Thyroid gland (tissue), 4 donors: ENCODE measurements around the gene PHF19.

Experiments
- POLR2A ChIP-seq, 2 donors: fragments of 450-650 bp; IDR thresholded peaks; one replicate each; pipeline ENCODE4 v1.6.1; 2017; ENCODE audit warnings: antibody characterized with exemption in 2 of 2, mild to moderate bottlenecking in 2 of 2, moderate library complexity in 1 of 2
- TF ChIP-seq, protein P1 (sequence below), 6 experiments: fragments of 200-600 bp in 3 of 6; fragments of 450-650 bp in 3 of 6; sonication (generic) in 3 of 6; IDR thresholded peaks; one replicate each; pipeline ENCODE4 v1.5.1; 2016 to 2019; ENCODE audit warnings: antibody characterized with exemption in 6 of 6, mild to moderate bottlenecking in 2 of 6, inconsistent platforms in 1 of 6, moderate library complexity in 1 of 6

DNA sequence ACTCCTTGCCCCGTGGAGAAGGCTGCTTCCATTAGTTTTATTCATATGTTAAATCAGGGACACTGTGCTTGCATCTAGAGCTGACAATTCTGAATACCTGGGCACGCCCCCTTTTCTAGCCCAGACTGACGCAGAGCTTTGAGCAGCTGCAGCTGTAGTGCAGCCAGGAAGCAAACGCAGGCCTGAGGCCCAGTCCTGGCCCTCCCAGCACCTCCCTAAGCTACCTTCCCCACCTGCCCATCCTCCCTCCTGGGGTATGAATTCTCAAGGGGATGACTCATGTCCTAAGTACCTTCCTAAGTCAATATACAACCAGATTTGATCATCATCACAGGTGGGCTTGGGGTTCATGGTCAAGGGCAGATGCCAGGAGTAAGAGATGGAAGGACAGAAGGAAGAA lies 3.5 kb downstream of the PHF19 start:
- TF ChIP-seq POLR2A (IDR thresholded peaks at IDR 0.05), result no peak
- TF ChIP-seq, protein P1, sequence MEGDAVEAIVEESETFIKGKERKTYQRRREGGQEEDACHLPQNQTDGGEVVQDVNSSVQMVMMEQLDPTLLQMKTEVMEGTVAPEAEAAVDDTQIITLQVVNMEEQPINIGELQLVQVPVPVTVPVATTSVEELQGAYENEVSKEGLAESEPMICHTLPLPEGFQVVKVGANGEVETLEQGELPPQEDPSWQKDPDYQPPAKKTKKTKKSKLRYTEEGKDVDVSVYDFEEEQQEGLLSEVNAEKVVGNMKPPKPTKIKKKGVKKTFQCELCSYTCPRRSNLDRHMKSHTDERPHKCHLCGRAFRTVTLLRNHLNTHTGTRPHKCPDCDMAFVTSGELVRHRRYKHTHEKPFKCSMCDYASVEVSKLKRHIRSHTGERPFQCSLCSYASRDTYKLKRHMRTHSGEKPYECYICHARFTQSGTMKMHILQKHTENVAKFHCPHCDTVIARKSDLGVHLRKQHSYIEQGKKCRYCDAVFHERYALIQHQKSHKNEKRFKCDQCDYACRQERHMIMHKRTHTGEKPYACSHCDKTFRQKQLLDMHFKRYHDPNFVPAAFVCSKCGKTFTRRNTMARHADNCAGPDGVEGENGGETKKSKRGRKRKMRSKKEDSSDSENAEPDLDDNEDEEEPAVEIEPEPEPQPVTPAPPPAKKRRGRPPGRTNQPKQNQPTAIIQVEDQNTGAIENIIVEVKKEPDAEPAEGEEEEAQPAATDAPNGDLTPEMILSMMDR (IDR thresholded peaks at IDR 0.05), result no peak
